BE2C (cell line): ENCODE measurements around the gene ALG12.

Source experiments
- DNase-seq: peaks from one replicate; pipeline ENCODE4 v3.0.0-alpha.2; 2020
- H3K27me3 ChIP-seq: fragments of 250-450 bp; sonication (Bioruptor Pico); 2 replicates; pipeline ENCODE4 v1.5.1; 2020; ENCODE audit warnings: mild to moderate bottlenecking
- H3K36me3 ChIP-seq: fragments of 250-450 bp; sonication (Bioruptor Pico); 2 replicates; pipeline ENCODE4 v1.5.1; 2020; ENCODE audit warnings: mild to moderate bottlenecking
- H3K4me1 ChIP-seq: fragments of 250-450 bp; sonication (Bioruptor Pico); 2 replicates; pipeline ENCODE4 v1.5.1; 2020
- H3K4me3 ChIP-seq: 2 replicates; pipeline ENCODE4 v1.5.1; 2011; ENCODE audit warnings: low read depth, low read length
- H3K9me3 ChIP-seq: fragments of 250-450 bp; sonication (Bioruptor Pico); 2 replicates; pipeline ENCODE4 v1.5.1; 2020
- CTCF ChIP-seq: IDR thresholded peaks from 2 replicates; pipeline ENCODE4 v1.5.1; 2012; ENCODE audit warnings: mild to moderate bottlenecking, low read depth, low read length

Gene ALG12

GRCh38 chr22:49889071-49889470 is 29.2 kb downstream of the ALG12 start:
- Histone ChIP-seq H3K4me3 (no peak overlapping the region), H3K36me3 (peaks cover 74% of the 10 kb centered on the region), H3K4me1 (no peaks in the 10 kb centered on the region), H3K9me3 (no peaks in the 10 kb centered on the region), H3K27me3 (no peaks in the 10 kb centered on the region)
- TF ChIP-seq CTCF: no peak
- DNase-seq: no peak

GRCh38 chr22:49887702-49888101 is 30.5 kb downstream of the ALG12 start:
- DNase-seq: no peak
- H3K27me3 ChIP-seq: no peaks in the 10 kb centered on the region
- H3K36me3 ChIP-seq: peaks cover 74% of the 10 kb centered on the region
- no peaks in the 10 kb centered on the region for H3K4me1 ChIP-seq
- H3K4me3 ChIP-seq: no peak overlapping the region
- no peaks in the 10 kb centered on the region for H3K9me3 ChIP-seq
- no peak for TF ChIP-seq CTCF

- no peaks in the 10 kb centered on the region for H3K9me3 ChIP-seq
- no peak for DNase-seq
- H3K4me1 ChIP-seq: no peaks in the 10 kb centered on the region
- H3K36me3 ChIP-seq: peaks cover 70% of the 10 kb centered on the region
- no peaks in the 10 kb centered on the region for H3K27me3 ChIP-seq
- TF ChIP-seq CTCF: no peak
- H3K4me3 ChIP-seq: no peak overlapping the region
Observed at GRCh38 chr22:49887064-49887451, 31.2 kb downstream of the ALG12 start.

- Histone ChIP-seq H3K4me1 (no peaks in the 10 kb centered on the region), H3K36me3 (peaks cover 70% of the 10 kb centered on the region), H3K9me3 (no peaks in the 10 kb centered on the region), H3K27me3 (no peaks in the 10 kb centered on the region), H3K4me3 (no peak overlapping the region)
- no peak for TF ChIP-seq CTCF
- DNase-seq: no peak
Observed at GRCh38 chr22:49886346-49887063, 31.7 kb downstream of the ALG12 start.

GRCh38 chr22:49885881-49886280 is 32.4 kb downstream of the ALG12 start:
- Histone ChIP-seq H3K4me3 (no peak overlapping the region), H3K4me1 (no peaks in the 10 kb centered on the region), H3K27me3 (no peaks in the 10 kb centered on the region), H3K9me3 (no peaks in the 10 kb centered on the region), H3K36me3 (peaks cover 66% of the 10 kb centered on the region)
- no peak for DNase-seq
- TF ChIP-seq CTCF: no peak

GRCh38 chr22:49885281-49885680 is 33.0 kb downstream of the ALG12 start:
- H3K4me1 ChIP-seq: no peaks in the 10 kb centered on the region
- H3K36me3 ChIP-seq: peaks cover 66% of the 10 kb centered on the region
- no peak for DNase-seq
- H3K27me3 ChIP-seq: no peaks in the 10 kb centered on the region
- no peak overlapping the region for H3K4me3 ChIP-seq
- H3K9me3 ChIP-seq: no peaks in the 10 kb centered on the region
- no peak for TF ChIP-seq CTCF
